Measurements from ENCODE around the gene WFDC8. TPM values are rescaled to one million over a fixed set of nuclear protein-coding genes. Genes with fewer than 3 reads are reported as not detected.

WFDC8 gene
- polyA plus RNA-seq, 1 donor from 2014 or later = not detected

DNA sequence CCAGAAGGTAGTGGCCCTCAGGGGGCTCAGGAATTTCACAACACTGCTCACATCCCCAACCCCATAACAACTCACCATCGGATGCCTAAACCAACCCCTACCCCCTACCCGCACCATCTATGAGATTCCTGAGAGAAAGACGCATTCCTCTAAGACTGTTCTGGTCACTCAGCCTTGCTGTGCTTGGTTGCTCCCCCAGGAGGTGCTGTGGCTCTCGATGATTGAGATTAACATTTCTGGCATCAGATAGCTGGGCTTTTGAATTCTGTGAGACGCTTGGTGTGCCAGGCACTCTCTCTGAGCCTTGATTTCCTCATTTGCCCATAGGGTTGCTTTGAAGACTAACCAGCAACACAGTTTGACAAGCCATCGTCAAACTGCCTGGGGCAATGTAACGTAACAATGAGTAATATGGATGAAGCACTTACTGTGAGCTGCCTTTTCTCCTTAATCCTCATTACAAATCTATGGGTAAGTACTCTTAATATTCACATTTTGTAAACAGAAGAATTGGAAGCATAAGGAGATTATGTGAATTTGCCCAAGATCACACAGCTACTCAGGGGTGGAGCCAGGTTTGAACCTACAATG, 40.8 kb downstream of the WFDC8 start:
- TF ChIP-seq RAD21 (conservative IDR thresholded peaks at IDR 0.05) = no peak
- no peak for TF ChIP-seq POLR2AphosphoS5 (IDR thresholded peaks at IDR 0.05)
- no peak for TF ChIP-seq EP300 (conservative IDR thresholded peaks at IDR 0.05; ENCODE audit: poor library complexity, severe bottlenecking)
- TF ChIP-seq EZH2 (IDR thresholded peaks at IDR 0.05; ENCODE audit: borderline replicate concordance, insufficient read depth, low read length, poor library complexity, severe bottlenecking) = no peak
- TF ChIP-seq SMC3 (conservative IDR thresholded peaks at IDR 0.05; ENCODE audit: poor library complexity) = no peak
- TF ChIP-seq TAF1 (IDR thresholded peaks at IDR 0.05; ENCODE audit: low read depth) = no peak
- TF ChIP-seq REST (IDR thresholded peaks at IDR 0.05; ENCODE audit: borderline replicate concordance) = no peak
- TF ChIP-seq, protein P1, sequence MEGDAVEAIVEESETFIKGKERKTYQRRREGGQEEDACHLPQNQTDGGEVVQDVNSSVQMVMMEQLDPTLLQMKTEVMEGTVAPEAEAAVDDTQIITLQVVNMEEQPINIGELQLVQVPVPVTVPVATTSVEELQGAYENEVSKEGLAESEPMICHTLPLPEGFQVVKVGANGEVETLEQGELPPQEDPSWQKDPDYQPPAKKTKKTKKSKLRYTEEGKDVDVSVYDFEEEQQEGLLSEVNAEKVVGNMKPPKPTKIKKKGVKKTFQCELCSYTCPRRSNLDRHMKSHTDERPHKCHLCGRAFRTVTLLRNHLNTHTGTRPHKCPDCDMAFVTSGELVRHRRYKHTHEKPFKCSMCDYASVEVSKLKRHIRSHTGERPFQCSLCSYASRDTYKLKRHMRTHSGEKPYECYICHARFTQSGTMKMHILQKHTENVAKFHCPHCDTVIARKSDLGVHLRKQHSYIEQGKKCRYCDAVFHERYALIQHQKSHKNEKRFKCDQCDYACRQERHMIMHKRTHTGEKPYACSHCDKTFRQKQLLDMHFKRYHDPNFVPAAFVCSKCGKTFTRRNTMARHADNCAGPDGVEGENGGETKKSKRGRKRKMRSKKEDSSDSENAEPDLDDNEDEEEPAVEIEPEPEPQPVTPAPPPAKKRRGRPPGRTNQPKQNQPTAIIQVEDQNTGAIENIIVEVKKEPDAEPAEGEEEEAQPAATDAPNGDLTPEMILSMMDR (IDR thresholded peaks at IDR 0.05; ENCODE audit: poor library complexity, severe bottlenecking) = no peak
- no peak for TF ChIP-seq MXI1 (conservative IDR thresholded peaks at IDR 0.05; ENCODE audit: poor library complexity, severe bottlenecking)
- H3K9me2 ChIP-seq (ENCODE audit: insufficient read depth, low read length) = no peaks in the 10 kb centered on the region
- H3F3A ChIP-seq (ENCODE audit: insufficient read depth, low read length, poor library complexity, severe bottlenecking) = no peaks in the 10 kb centered on the region
- no peaks in the 10 kb centered on the region for H3K36me3 ChIP-seq (ENCODE audit: insufficient read depth, low read length)
- no peaks in the 10 kb centered on the region for H3K9me3 ChIP-seq (ENCODE audit: low read length)
- no peaks in the 10 kb centered on the region for H3K27me3 ChIP-seq (ENCODE audit: insufficient read depth, low read depth, low read length)
- no peak overlapping the region for H3K9ac ChIP-seq (ENCODE audit: low read length)
- no peaks in the 10 kb centered on the region for H4K20me1 ChIP-seq (ENCODE audit: insufficient read depth)
- H2AFZ ChIP-seq (ENCODE audit: low read depth, low read length) = no peak overlapping the region
- H3K79me2 ChIP-seq (replicated peaks; ENCODE audit: insufficient read depth, low read length) = no peaks in the 10 kb centered on the region
- H3K4me3 ChIP-seq (ENCODE audit: low read length) = no peak overlapping the region
- no peak overlapping the region for H3K4me2 ChIP-seq (ENCODE audit: low read length)
- no peak overlapping the region for H3K27ac ChIP-seq (ENCODE audit: low read length)

- H3K9me2 ChIP-seq (ENCODE audit: insufficient read depth, low read length) = no peaks in the 10 kb centered on the region
- H3K4me2 ChIP-seq (ENCODE audit: low read length) = no peak overlapping the region
- no peak overlapping the region for H2AFZ ChIP-seq (ENCODE audit: low read depth, low read length)
- no peaks in the 10 kb centered on the region for H4K20me1 ChIP-seq (ENCODE audit: insufficient read depth)
- H3F3A ChIP-seq (ENCODE audit: insufficient read depth, low read length, poor library complexity, severe bottlenecking) = no peaks in the 10 kb centered on the region
- no peak for TF ChIP-seq TAF1 (IDR thresholded peaks at IDR 0.05; ENCODE audit: low read depth)
- no peak for TF ChIP-seq RAD21 (conservative IDR thresholded peaks at IDR 0.05)
- TF ChIP-seq EP300 (conservative IDR thresholded peaks at IDR 0.05; ENCODE audit: poor library complexity, severe bottlenecking) = no peak
- no peak for TF ChIP-seq MXI1 (conservative IDR thresholded peaks at IDR 0.05; ENCODE audit: poor library complexity, severe bottlenecking)
- TF ChIP-seq, protein P1 (IDR thresholded peaks at IDR 0.05; ENCODE audit: poor library complexity, severe bottlenecking) = no peak
- TF ChIP-seq EZH2 (IDR thresholded peaks at IDR 0.05; ENCODE audit: borderline replicate concordance, insufficient read depth, low read length, poor library complexity, severe bottlenecking) = no peak
- TF ChIP-seq SMC3 (conservative IDR thresholded peaks at IDR 0.05; ENCODE audit: poor library complexity) = no peak
- TF ChIP-seq REST (IDR thresholded peaks at IDR 0.05; ENCODE audit: borderline replicate concordance) = no peak
- no peak for TF ChIP-seq POLR2AphosphoS5 (IDR thresholded peaks at IDR 0.05)
- no peaks in the 10 kb centered on the region for H3K27me3 ChIP-seq (ENCODE audit: insufficient read depth, low read depth, low read length)
- no peak overlapping the region for H3K9ac ChIP-seq (ENCODE audit: low read length)
- H3K27ac ChIP-seq (ENCODE audit: low read length) = no peak overlapping the region
- H3K9me3 ChIP-seq (ENCODE audit: low read length) = no peaks in the 10 kb centered on the region
- H3K79me2 ChIP-seq (replicated peaks; ENCODE audit: insufficient read depth, low read length) = no peaks in the 10 kb centered on the region
- no peaks in the 10 kb centered on the region for H3K36me3 ChIP-seq (ENCODE audit: insufficient read depth, low read length)
- H3K4me3 ChIP-seq (ENCODE audit: low read length) = no peak overlapping the region
Measured at GRCh38 chr20:45527294-45527693, 51.8 kb downstream of the WFDC8 start.

Measured in neural cell (in vitro differentiated cells).